HUES64 (cell line): Measurements from ENCODE around the gene HIGD2A.
A peak's percentile ranks its signal among the peaks of the same experiment; 100 is the strongest.

Experiments used
- H3K27ac ChIP-seq: 2 replicates; pipeline ENCODE4 v1.7.0; 2013; ENCODE audit warnings: low read depth, low read length, inconsistent platforms
- H3K27me3 ChIP-seq: 2 replicates; pipeline ENCODE4 v1.6.1; 2013; ENCODE audit warnings: mild to moderate bottlenecking, low read length; ENCODE audit not compliant: insufficient read depth
- H3K36me3 ChIP-seq: 2 replicates; pipeline ENCODE4 v1.6.1; 2013; ENCODE audit warnings: mild to moderate bottlenecking, low read length; ENCODE audit not compliant: insufficient read depth
- H3K4me1 ChIP-seq: 2 replicates; pipeline ENCODE4 v1.6.1; 2013; ENCODE audit warnings: mild to moderate bottlenecking, low read length, moderate library complexity; ENCODE audit not compliant: insufficient read depth
- H3K4me3 ChIP-seq: 2 replicates; pipeline ENCODE4 v1.5.1; 2013; ENCODE audit warnings: mild to moderate bottlenecking, low read length, moderate library complexity
- H3K9ac ChIP-seq: 2 replicates; pipeline ENCODE4 v1.6.1; 2013; ENCODE audit warnings: mild to moderate bottlenecking, low read depth, low read length
- H3K9me3 ChIP-seq: 2 replicates; pipeline ENCODE4 v1.6.1; 2013; ENCODE audit warnings: low read depth, low read length; ENCODE audit not compliant: insufficient read depth
- WGBS: fragments of 150-250, 120-280 bp; methylation state at CpG from one replicate; pipeline ENCODE4 v1.1.7; 2013; ENCODE audit warnings: missing lambda C conversion rate; 5-methylcytosine and 5-hydroxymethylcytosine counted together

Gene HIGD2A

GRCh38 chr5:176359658-176360057 lies 28.9 kb upstream of the HIGD2A start:
- peak overlapping the region; percentile 2; the same call in 1 of the 2 replicates for H3K4me3 ChIP-seq
- peaks cover 45% of the 10 kb centered on the region for H3K36me3 ChIP-seq
- WGBS = 96% methylated on average over 4 of the region's 4 CpGs
- peaks cover 30% of the 10 kb centered on the region for H3K27me3 ChIP-seq
- no peaks in the 10 kb centered on the region; the same call in 1 of the 2 replicates for H3K4me1 ChIP-seq
- H3K9me3 ChIP-seq = no peaks in the 10 kb centered on the region
- H3K9ac ChIP-seq = no peak overlapping the region
- H3K27ac ChIP-seq = no peak overlapping the region

GRCh38 chr5:176360894-176361436 lies 27.6 kb upstream of the HIGD2A start:
- Histone ChIP-seq H3K27ac (peak overlapping the region; percentile 87), H3K36me3 (peaks cover 34% of the 10 kb centered on the region), H3K4me1 (no peaks in the 10 kb centered on the region; the same call in 1 of the 2 replicates), H3K4me3 (peak overlapping the region; percentile 85), H3K9me3 (no peaks in the 10 kb centered on the region), H3K9ac (peak overlapping the region; percentile 89), H3K27me3 (peaks cover 43% of the 10 kb centered on the region)
- 4% methylated on average over 27 of the region's 27 CpGs for WGBS

GRCh38 chr5:176361437-176362232 lies 26.9 kb upstream of the HIGD2A start, which contains the start of gene KIAA1191:
KIAA1191 (minus strand) TSS chr5:176361764; CDS start chr5:176359508, 2,256 bp downstream.
- H3K9ac ChIP-seq = peak within 1 kb of the TSS; percentile 89
- H3K4me1 ChIP-seq = no peaks in the 10 kb centered on the region; the same call in 1 of the 2 replicates
- H3K27me3 ChIP-seq = peaks cover 50% of the 10 kb centered on the region
- no peaks in the 10 kb centered on the region for H3K9me3 ChIP-seq
- peak within 1 kb of the TSS; percentile 87 for H3K27ac ChIP-seq
- H3K4me3 ChIP-seq = peak within 1 kb of the TSS; percentile 85
- WGBS = under 1% methylated on average over 56 of the region's 56 CpGs
- H3K36me3 ChIP-seq = peaks cover 27% of the 10 kb centered on the region

GRCh38 chr5:176362233-176362490 lies 26.4 kb upstream of the HIGD2A start:
- no peak overlapping the region; the same call in 1 of the 2 replicates for H3K9ac ChIP-seq
- no peaks in the 10 kb centered on the region; the same call in 1 of the 2 replicates for H3K4me1 ChIP-seq
- peak overlapping the region; percentile 85 for H3K4me3 ChIP-seq
- no peak overlapping the region for H3K27ac ChIP-seq
- 42% methylated on average over 8 of the region's 8 CpGs for WGBS
- H3K9me3 ChIP-seq = no peaks in the 10 kb centered on the region
- H3K36me3 ChIP-seq = peaks cover 23% of the 10 kb centered on the region
- H3K27me3 ChIP-seq = peaks cover 55% of the 10 kb centered on the region

- H3K27ac ChIP-seq = no peak overlapping the region
- WGBS = 32% methylated on average over 25 of the region's 28 CpGs
- peak overlapping the region; percentile 72 for H3K4me3 ChIP-seq
- no peaks in the 10 kb centered on the region for H3K9me3 ChIP-seq
- peaks cover 8% of the 10 kb centered on the region for H3K36me3 ChIP-seq
- no peaks in the 10 kb centered on the region; the same call in 1 of the 2 replicates for H3K4me1 ChIP-seq
- H3K27me3 ChIP-seq = peaks cover 64% of the 10 kb centered on the region
- no peak overlapping the region for H3K9ac ChIP-seq
These were observed 23.7 kb upstream of the HIGD2A start for GRCh38 chr5:176364765-176365350.

GRCh38 chr5:176365351-176366231 lies 23.0 kb upstream of the HIGD2A start, which contains the start of gene ARL10:
ARL10 (plus strand) TSS chr5:176365487; CDS start chr5:176365564, 77 bp downstream.
- no peak within 1 kb of the TSS for H3K27ac ChIP-seq
- H3K4me1 ChIP-seq = no peaks in the 10 kb centered on the region; the same call in 1 of the 2 replicates
- 1% methylated on average over 108 of the region's 108 CpGs for WGBS
- peak within 1 kb of the TSS; percentile 72 for H3K4me3 ChIP-seq
- peak within 1 kb of the TSS; percentile 52 for H3K9ac ChIP-seq
- peaks cover 64% of the 10 kb centered on the region for H3K27me3 ChIP-seq
- H3K36me3 ChIP-seq = peaks cover 14% of the 10 kb centered on the region
- H3K9me3 ChIP-seq = no peaks in the 10 kb centered on the region

GRCh38 chr5:176366232-176366894 lies 22.2 kb upstream of the HIGD2A start:
- WGBS = 29% methylated on average over 38 of the region's 38 CpGs
- Histone ChIP-seq H3K27ac (no peak overlapping the region), H3K27me3 (peaks cover 64% of the 10 kb centered on the region), H3K36me3 (peaks cover 16% of the 10 kb centered on the region), H3K9me3 (no peaks in the 10 kb centered on the region), H3K4me1 (no peaks in the 10 kb centered on the region; the same call in 1 of the 2 replicates), H3K4me3 (peak overlapping the region; percentile 72), H3K9ac (peak overlapping the region; percentile 52)

GRCh38 chr5:176368726-176369125 lies 19.8 kb upstream of the HIGD2A start:
- no peaks in the 10 kb centered on the region for H3K4me1 ChIP-seq
- no peak overlapping the region for H3K27ac ChIP-seq
- H3K9me3 ChIP-seq = no peaks in the 10 kb centered on the region
- peaks cover 43% of the 10 kb centered on the region for H3K27me3 ChIP-seq
- peaks cover 23% of the 10 kb centered on the region for H3K36me3 ChIP-seq
- WGBS = 94% methylated on average over 12 of the region's 13 CpGs
- no peak overlapping the region for H3K9ac ChIP-seq
- H3K4me3 ChIP-seq = no peak overlapping the region

- peaks cover 29% of the 10 kb centered on the region for H3K27me3 ChIP-seq
- H3K4me3 ChIP-seq = no peak overlapping the region
- 89% methylated on average over 7 of the region's 8 CpGs for WGBS
- H3K9ac ChIP-seq = no peak overlapping the region
- H3K36me3 ChIP-seq = peaks cover 23% of the 10 kb centered on the region
- H3K27ac ChIP-seq = no peak overlapping the region
- no peaks in the 10 kb centered on the region for H3K4me1 ChIP-seq
- H3K9me3 ChIP-seq = no peaks in the 10 kb centered on the region
These were observed 18.4 kb upstream of the HIGD2A start for GRCh38 chr5:176369934-176370711.
